SK-MEL-5 (cell line): Measurements from ENCODE around the gene LARGE2. TPM values are rescaled to one million over a fixed set of nuclear protein-coding genes. Genes with fewer than 3 reads are reported as not detected.
A peak's percentile ranks its signal among the peaks of the same experiment; 100 is the strongest.

Experiments
- DNase-seq: peaks from one replicate; pipeline ENCODE4 v3.0.0-alpha.2; 2016; ENCODE audit warnings: low read depth, low spot score
- in situ Hi-C: cut with HindIII; loops from 2 replicates; pipeline ENCODE4 v1.10.0; 2016; ENCODE audit warnings: low sequenced_read_pairs, high pct_unique_total_duplicates, low pct_unique_long_range_greater_than_20kb
- total RNA-seq: library from RNA; depleted of rRNA; stranded (reverse); fragments of >200 nt; shearing (Covaris generic); gene quantifications from 2 replicates; pipeline ENCODE4 v1.2.3, GENCODE V29; 2014

Gene LARGE2
- total RNA-seq, 1 experiment from 2014 or later, result 0.37 TPM

DNA sequence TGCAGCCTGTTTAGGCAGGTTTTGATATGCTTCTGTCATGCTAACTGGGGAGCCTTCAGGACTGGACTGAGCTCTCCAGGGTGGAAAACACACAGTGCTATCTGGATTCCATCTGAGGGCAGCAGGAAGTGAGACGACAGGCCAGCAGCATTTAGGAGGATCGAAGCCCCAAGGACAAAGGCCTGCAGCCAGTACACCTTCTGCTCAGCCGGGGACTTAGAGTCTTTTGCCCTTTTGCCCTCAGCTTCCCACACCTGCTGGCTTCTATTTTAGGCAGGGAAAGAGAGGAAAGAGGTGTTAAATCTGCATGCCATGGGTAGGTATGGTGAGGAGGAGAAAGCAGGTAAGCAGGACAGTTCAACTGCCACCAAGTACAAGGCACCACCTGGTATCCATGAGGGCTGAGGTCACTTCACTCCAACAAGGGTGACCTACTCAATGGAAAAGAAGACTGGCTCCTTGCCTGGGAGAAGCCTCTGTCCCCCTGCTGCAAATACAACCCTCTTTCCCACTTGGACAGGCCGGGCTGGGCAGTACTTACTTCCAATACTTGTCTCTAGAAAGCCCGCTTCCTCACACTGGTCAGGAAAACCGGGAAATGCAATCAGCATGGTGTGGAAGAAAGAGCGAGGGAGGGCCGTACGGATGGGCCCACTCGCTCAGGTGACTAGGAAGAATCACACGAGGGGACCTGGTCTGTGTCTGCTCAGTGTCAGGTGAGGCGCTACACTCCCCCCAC, 12.3 kb downstream of the LARGE2 start:
- in situ Hi-C loops, result no loop called here
- DNase-seq, result no peak

DNA sequence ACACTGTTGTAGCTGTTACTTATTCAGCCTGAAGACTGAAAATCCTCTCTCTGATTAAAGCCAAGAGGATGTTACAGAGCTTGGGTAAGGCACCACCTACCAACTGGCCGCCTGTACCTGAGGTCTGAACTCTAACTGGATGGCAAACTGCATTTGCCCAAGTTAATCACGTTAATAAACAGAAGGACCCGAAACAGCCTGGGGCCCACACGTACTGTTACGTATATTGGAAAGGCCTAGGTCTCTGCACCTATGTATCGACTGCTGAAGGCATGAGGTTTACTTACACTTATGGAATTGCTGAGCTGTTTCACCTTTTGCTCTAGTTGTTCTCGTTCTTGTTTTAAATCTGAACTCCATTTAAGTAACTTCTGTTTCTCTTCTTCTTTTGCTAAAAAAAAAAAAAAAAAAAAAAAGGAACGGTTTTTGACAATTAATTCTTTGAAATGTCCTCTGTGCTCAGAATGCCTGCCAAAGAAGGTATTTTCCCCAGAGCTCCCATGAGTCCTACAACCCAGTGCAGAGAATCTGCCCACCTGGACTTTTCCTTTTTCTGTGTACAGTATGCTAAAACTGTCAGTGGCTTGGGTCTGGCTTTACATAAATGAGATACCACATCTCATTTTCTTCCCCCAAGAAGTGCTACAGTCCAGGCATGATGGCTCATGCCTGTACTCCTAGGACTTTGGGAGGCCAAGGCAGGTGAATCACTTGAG, 13.1 kb downstream of the LARGE2 start:
- in situ Hi-C loops, result no loop called here
- DNase-seq, result no peak

DNA sequence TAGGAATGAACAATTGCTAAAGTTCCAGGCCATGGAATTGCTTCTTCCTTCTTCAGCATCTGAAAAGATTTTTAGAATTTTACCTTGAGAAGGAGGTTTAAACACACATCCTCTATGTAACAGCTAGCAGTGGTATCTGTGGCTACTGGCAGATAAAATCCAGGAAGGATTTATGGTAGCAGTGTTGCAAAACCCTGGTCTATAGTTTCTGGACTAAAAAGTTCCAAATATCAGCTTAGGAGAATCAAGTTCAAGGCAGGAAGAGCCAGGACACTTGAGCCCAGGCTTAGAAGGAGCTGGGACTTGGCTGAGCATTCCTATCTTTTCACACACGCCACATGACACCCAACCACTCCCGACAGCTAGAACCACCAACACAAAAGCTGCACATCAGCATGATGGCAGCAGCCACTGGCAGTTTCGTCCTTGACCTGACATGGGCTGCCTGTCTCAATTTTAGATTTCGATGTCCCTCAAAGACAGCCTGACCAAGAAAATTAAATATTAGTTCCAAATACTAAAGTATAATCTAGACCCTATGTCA, 14.1 kb downstream of the LARGE2 start:
- in situ Hi-C loops, result no loop called here
- no peak for DNase-seq

DNA sequence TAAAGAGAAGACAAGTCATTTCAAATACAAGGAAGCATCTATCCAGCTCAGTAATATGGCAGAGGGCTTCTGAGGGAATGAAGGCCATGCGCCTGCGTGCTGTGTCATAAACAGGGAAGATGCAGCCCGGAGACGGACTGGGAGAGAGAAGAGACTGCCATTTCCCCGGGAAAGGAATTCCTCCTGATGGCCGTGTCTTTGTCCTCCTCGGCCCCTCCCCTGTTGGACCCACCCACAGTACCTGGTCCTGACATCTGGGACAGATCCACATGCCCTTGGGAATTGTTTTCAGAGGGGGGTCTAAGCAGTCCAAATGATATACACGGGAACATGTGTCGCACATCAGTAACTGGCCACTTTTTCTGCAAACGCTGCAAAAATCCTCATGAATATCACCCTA, 15.5 kb downstream of the LARGE2 start:
- in situ Hi-C loops, result no loop called here
- no peak for DNase-seq

DNA sequence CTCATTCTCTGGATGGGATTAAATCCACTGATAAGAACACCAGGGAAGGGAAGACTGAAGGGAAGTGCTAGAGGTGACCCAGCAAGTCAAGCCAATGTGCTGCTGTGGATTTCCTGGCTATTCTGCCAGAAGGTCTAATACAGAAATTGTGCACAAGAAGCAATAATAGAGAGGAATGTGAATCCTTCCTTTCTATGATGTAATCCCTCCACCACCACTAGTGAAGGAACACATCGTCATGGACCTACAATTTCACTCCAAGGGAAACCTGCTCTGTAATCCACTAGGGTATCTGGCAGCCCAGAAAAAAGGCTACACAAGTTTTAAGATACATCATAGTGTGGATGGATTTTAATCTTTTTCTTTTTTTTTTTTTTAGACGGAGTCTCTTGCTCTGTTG, 17.4 kb downstream of the LARGE2 start:
- in situ Hi-C loops, result no loop called here
- DNase-seq, result no peak

DNA sequence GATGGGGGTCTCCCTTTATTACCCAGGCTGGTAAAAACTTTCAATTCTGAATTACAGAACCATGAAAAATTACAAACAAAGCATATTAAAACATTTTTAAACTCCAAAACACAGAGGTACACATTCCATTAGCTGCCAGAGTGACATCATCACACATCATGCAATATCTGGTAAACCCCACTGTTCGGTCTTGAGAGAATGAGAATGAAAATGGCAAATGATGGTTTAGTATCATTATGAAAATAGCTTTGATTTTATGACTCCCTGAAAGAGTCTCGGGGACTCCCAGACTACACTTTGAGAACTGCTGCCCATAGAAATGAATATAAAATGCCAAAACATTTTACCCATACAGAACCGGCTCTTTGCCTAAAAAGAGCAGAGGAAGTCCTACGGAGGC, 18.8 kb downstream of the LARGE2 start:
- in situ Hi-C loops, result no loop called here

DNA sequence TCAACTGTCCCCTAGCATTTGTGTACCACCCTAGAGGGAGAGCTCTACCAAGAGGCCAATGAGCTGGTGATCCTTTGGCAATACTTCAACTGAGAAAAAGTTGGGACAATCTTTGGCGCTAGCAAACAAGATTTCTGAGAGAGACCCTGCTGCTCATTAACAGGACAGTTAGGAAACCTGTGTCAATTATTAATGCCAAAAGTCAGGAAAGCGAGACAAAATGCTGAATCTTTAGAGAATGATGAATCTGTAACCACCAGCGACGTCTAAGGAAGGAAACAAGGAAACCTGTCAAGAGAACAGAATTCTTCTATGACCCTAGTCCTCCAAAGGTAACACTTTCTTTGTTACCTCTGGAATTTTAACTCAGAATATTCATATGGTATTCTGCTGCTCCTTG, 19.9 kb downstream of the LARGE2 start:
- in situ Hi-C loops, result no loop called here
- DNase-seq, result no peak

More for the DNA sequence above, 18.8 kb downstream of the LARGE2 start:
- no peak for DNase-seq

DNA sequence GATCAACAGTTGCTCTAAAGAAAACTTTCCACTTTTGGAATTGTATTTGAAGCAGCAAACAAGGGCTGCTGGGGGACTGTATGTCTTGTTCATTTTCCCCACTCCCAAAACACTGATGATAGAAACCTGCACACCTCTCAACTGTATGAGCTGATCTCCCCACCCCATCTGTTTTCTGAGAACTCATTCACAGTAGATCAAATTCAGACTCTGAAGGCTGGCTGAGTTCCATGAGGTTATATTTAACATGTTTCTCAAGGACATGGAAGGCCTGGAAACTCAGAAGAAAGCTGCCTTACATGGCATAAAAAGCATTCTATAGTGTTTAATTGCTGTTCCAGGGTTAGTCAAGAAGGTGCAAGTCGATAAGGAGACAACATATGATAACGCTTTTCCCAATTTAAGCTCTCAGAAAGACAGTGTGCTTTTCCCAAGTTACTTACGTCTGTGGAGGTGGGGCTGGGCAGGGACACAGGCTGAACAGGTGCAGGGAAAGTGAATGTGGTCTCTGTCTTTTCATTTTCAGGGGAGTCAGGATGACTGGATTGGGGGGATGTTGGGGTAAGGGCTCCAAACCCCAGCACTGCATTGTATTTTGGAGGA, 23.0 kb downstream of the LARGE2 start:
- DNase-seq, result no peak
- in situ Hi-C loops, result no loop called here

DNA sequence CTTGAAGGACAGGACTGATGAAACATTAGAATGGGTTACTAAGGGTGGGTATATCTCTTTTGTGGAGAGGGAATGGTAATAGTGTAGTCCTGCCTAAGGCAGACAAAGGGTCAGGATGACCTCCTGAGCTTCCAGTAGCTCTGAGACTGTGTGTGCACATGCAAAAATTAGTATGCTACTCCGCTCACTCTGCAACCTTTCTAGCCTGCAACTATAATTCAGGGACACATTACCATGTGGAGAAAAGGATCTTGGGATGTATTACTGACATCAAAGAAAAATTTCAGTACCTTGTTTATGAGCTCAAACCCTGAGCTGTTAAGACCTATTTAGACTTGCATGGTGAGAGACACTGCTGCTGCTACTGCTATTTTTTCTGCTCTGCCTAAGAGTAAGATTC, 25.4 kb downstream of the LARGE2 start:
- in situ Hi-C loops, result no loop called here

DNA sequence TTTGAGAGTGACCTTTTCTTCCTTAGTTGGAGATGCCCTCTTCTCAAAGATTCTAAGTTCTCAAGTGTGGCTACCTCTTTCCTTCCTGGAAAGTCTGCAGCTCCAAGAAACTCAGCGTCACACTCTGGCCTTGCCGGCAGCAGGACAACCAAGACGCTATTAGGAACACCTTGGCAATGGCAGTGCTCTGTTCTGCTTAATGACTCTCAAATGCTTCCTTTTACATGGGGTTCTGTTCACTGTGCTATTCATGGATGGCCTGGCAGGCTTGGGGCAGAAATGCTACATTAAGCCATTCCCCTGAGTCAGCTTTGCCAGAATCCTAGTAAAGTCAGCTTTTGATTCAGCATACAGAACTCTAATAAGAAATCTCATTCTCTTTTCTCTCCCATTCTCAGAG, 25.9 kb downstream of the LARGE2 start:
- DNase-seq, result no peak
- in situ Hi-C loops, result no loop called here

More for the DNA sequence above, 25.4 kb downstream of the LARGE2 start:
- no peak for DNase-seq

DNA sequence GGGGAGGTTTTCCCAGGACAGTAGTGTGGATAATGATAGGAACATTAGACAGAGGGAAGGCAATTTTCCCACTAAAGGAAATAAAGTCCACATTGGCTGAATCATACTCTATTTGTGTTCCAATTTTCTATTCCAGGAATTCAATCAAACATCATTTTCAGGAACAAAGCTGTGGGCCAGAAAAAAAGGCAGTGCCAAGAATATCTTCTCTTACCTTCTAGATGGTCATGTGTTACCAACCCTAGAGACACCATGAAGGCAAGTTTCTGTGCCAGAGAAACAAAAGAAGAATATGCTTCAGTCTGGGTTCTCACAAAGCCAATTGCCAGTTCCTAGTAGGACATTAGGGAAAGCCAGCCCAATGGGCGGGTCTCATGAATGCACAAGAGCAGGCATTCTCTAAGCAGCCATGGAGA, 27.5 kb downstream of the LARGE2 start:
- in situ Hi-C loops, result no loop called here
- DNase-seq, result peak; percentile 22

DNA sequence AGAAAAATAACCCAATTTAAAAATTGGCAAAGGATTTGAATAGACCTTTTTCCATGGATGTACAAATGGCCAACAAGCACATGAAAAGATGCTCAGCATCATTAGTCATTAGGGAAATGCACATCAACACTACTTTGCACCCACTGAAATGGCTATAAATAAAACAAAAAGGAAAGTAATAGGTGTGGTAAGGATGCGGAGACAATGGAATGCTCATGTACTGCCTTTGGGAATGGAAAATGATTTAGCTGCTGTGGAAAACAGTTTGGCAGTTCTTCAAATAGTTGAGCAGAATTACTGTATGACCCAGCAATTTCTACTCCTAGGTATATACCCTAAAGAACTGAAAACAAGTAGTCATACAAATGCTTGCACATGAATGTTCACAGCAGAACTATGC, 37.4 kb downstream of the LARGE2 start:
- no peak for DNase-seq
- in situ Hi-C loops, result no loop called here

DNA sequence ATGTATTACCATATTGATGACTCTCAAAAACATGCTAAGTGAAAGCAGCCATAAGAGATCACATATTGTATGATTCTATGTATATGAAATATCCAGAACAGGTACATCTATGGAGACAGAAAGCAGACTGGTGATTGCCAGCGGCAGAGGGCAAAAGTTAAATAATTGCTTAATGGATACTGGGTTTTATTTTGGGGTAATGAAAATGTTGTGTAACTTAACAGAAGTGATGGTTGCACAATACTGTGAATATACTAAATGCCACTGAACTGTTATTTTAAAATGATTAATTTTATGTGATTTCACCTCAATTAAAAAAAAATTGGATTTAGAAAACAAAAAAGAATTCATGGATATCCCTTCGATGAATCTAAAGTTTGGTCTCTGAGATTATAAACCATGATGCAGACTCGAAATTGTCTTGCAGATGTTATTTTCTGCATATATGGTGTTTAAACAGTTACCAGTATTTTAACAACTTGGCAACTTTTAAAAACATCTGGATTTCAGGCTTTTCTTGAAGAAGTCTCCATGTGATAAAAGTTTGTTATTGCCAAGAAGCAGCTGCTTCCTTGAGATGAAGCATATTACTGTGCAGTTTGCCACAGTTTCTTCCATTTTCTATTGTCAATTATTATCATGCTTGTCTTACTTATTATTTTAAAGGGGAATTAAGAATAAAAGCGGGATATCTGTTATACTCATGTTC, 38.1 kb downstream of the LARGE2 start:
- DNase-seq, result no peak
- in situ Hi-C loops, result no loop called here

DNA sequence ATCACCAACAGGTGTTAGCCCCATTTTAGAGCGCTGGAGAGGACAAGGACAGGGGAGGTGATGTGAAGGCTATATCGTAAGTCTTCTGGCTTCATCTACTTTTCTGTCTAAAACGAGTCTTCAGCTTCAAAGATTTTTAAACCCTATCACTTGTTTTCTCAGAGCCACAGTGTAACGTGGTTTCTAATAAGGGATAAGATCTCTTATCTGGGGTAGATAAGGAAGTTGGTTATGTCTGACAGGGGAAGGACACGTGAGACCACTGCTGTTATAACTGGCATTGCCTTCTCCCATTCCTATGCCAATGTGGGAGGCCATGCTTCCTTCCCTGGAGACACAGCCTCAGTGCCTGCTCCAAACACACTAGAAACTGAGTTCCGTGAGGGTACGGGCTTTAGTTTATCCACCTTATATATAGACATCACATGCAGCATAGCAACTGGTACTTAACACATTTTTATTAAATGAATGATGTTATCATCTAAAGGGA, 39.3 kb downstream of the LARGE2 start:
- in situ Hi-C loops, result no loop called here
- DNase-seq, result no peak

DNA sequence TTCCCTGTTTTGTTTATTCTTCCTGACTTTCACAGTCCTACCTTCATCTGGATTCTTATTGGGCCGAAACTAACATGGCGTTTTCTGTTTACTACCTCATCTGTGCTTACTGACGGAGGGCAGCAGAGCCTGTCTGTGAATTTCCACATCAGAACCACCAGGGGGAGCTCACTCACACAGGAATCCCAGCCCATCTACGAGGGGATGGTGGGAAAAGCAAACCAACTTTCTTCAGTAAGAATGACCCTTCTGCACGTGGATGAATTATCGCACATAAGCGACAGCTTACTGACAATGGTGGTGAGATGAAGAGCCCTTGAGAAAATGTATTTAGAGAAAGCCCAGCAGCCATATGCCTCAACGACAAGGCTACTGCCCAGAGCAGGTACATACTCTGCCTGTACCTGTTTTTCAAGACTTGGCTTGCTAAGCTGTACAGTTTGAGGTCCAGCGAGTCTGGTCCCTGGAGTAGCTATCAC, 42.5 kb downstream of the LARGE2 start:
- peak; percentile 82 for DNase-seq
- in situ Hi-C loops, result no loop called here

DNA sequence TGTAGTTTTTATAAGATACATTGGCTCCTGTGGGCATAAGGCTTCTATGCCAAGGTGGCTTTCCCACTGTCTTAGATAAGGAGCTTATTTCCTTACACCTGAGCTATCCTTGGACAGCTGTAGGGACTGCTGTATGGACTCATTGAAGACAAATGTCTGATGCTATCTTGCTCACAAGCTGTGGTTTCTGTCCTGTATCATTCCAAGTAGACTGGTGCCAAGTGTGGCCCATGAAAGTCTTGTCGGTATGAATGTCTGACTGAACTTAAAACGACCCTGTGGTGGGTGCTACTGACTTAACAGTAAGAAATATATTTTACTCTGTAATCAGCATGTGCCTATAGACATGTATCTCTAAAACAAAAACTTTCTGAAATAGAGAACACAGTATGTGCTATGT, 45.0 kb downstream of the LARGE2 start:
- DNase-seq, result no peak
- in situ Hi-C loops, result no loop called here

DNA sequence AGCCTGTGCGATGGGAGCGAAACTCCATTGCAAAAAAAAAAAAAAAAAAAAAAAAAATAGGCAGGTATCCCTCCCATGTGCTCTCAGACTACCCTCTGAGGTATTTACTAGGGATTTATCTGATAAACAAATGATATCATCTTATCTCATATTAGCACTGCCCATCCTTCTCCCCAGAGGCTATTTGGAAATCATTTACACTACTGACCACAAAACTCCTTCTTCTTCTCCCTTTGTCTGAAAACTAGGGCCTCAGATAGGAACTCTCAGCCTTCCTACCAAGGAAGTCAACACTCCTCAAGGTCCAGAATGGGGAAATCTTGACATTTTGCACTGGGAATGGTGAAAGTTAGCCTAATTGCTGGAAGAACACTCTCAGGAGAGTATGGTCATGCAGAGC, 46.4 kb downstream of the LARGE2 start:
- no peak for DNase-seq
- in situ Hi-C loops, result no loop called here

DNA sequence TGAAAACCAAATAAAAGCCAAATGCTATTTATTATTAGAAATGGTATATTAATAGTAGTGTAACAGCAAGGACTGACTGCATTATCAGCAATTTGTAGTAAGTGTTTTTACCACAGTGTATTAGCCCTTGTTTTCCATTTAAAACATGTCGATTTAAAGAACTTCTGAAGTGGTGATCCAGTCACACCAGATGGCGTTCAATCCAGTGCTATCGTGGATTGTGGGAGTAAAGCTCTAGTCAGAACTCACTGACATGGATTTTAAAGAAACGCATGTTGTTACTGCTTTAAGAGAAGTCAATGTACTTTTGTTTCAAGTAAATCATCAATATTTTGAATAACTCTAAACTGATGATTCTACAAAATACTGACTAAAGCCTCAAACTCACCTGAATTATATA, 51.1 kb downstream of the LARGE2 start:
- in situ Hi-C loops, result no loop called here
- DNase-seq, result no peak
